ENCODE measurements around the gene ZBED1. TPM values are rescaled to one million over a fixed set of nuclear protein-coding genes. Genes with fewer than 3 reads are reported as not detected.
A peak's percentile ranks its signal among the peaks of the same experiment; 100 is the strongest.
"Not testable (repeated sequence)": the region's sequence is repeated elsewhere in the genome, so short reads cannot be mapped to it uniquely, and the experiment has no call there.

The ZBED1 gene
- total and polyA plus RNA-seq, 5 experiments from 2014 or later, result 25.6 to 43.4 (median 32.6) TPM

DNA sequence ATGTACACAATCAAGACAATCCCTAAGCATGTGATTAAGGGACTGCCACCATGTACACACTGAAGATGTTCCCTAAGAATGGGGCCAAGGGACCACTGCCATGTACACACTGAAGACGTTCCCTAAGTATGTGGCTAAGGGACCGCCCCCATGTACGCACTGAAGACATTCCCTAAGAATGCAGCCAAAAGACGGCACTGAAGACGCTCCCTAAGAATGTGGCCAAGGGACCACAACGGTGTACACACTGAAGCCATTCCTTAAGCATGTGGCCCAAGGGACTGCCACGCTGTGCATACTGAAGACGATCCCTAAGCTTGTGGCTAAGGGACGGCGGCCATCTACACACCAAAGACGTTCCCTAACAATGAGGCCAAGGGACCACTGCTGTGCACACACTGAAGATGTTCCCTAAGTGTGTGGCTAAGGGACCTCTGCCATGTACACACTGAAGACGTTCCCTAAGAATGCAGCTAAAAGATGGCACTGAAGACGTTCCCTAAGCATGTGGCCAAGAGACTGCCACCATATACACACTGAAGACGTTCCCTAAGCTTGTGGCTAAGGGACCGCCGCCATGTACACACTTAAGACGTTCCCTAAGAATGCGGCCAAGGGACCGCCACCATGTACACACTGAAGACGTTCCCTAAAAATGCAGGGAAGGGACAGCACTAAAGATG lies 26.4 kb downstream of the ZBED1 start:
- no peak overlapping the region for H3K4me3 Mint-ChIP-seq
- no peak for DNase-seq
- ATAC-seq, result no peak
- POLR2A ChIA-PET, result no interaction called here
- H3K9me3 Mint-ChIP-seq, result peaks cover 0 to 5% (median 0%) of the 10 kb centered on the region in 9 donors
- H3K27me3 Mint-ChIP-seq, result no peaks in the 10 kb centered on the region
- H3K36me3 Mint-ChIP-seq, result peaks cover 5 to 10% (median 6%) of the 10 kb centered on the region in 3 donors
- H3K27ac Mint-ChIP-seq, result no peak overlapping the region
- H3K4me1 Mint-ChIP-seq, result peaks cover 0 to 37% (median 29%) of the 10 kb centered on the region in 4 donors

DNA sequence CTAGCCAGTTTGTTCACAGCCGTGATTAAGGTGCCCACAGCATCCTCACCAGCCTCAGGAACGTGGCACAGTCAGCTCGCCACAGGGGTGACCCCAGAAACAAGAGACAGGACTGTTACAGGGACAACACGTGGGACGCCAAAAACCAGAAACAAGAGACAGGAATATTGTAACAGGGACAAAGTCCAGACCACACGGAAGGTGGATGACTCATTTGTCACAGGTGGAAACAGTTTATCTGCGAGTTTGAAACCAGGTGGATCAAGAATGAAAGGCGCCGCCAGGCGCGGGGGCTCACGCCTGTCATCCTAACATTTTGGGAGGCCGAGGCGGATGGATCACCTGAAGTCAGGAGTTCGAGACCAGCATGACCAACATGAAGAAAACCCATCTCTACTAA lies 27.7 kb downstream of the ZBED1 start:
- POLR2A ChIA-PET, H3K4me3 Mint-ChIP-seq, ATAC-seq: not testable (repeated sequence)

DNA sequence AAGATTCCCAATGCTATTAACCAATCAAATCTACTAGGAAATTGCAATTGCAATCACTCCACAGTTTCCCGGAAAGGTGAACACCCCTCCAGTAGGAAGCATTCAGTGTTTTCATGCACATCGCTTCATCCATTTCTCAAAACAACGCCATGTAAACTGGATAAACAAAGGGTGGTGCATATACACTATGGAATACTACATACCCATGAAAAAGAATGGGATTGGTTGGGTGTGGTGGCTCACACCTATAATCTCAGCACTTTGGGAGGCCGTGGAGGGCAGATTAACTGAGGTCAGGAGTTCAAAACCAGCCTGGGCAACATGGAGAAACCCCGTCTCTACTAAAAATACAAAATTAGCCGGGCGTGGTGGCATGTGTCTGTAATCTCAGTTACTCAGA lies 29.1 kb downstream of the ZBED1 start:
- no peak overlapping the region for H3K27ac Mint-ChIP-seq
- POLR2A ChIA-PET, result no interaction called here
- H3K36me3 Mint-ChIP-seq, result peaks cover 8% of the 10 kb centered on the region in 3 donors
- ATAC-seq (no peak), DNase-seq (no peak)
- no peaks in the 10 kb centered on the region for H3K27me3 Mint-ChIP-seq
- peaks cover 0 to 37% (median 32%) of the 10 kb centered on the region in 4 donors for H3K4me1 Mint-ChIP-seq
- H3K9me3 Mint-ChIP-seq, result peaks cover 0 to 5% (median 0%) of the 10 kb centered on the region in 9 donors
- H3K4me3 Mint-ChIP-seq, result no peak overlapping the region

More for the DNA sequence above, 27.7 kb downstream of the ZBED1 start:
- not testable (repeated sequence) for H3K36me3 Mint-ChIP-seq, H3K9me3 Mint-ChIP-seq, DNase-seq, H3K27me3 Mint-ChIP-seq
- Mint-ChIP-seq H3K27ac (peak overlapping the region in 1 of 10 donors; percentile 2), H3K4me1 (peaks cover 0 to 39% (median 30%) of the 10 kb centered on the region in 4 donors)

DNA sequence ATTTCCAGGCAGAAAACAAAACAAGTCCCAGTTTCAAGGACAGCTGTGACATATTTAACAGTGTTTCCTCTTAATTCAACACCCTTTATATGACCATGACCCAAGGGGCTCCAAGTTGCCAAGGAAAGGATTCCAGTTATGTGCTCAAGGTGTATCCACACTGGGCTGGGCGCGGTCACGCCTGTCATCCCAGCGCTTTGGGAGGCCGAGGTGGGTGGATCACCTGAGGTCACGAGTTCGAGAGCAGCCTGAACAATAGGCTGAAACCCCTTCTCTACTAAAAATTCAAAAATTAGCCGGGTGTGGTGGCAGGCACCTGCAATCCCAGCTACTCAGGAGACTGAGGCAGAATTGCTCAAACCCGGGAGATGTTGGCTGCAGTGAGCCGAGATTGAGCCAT lies 29.6 kb downstream of the ZBED1 start:
- DNase-seq, H3K4me3 Mint-ChIP-seq, ATAC-seq, H3K27me3 Mint-ChIP-seq, H3K36me3 Mint-ChIP-seq, H3K9me3 Mint-ChIP-seq, H3K27ac Mint-ChIP-seq, POLR2A ChIA-PET: not testable (repeated sequence)
- H3K4me1 Mint-ChIP-seq, result peaks cover 0 to 36% (median 30%) of the 10 kb centered on the region in 4 donors

- H3K4me1 Mint-ChIP-seq, result peaks cover 0 to 35% (median 26%) of the 10 kb centered on the region in 4 donors
- H3K27me3 Mint-ChIP-seq, ATAC-seq, H3K4me3 Mint-ChIP-seq, H3K27ac Mint-ChIP-seq, H3K36me3 Mint-ChIP-seq, DNase-seq, H3K9me3 Mint-ChIP-seq, POLR2A ChIA-PET: not testable (repeated sequence)
Measured at GRCh38 chrX:2469852-2470251, 30.9 kb downstream of the ZBED1 start.

- ATAC-seq, result no peak
- Mint-ChIP-seq H3K27me3 (no peaks in the 10 kb centered on the region), H3K4me1 (peaks cover 0 to 29% (median 22%) of the 10 kb centered on the region in 4 donors), H3K27ac (no peak overlapping the region), H3K36me3 (peaks cover 8% of the 10 kb centered on the region in 3 donors), H3K9me3 (peaks cover 0 to 5% (median 0%) of the 10 kb centered on the region in 9 donors), H3K4me3 (no peak overlapping the region)
- POLR2A ChIA-PET, result no interaction called here
- peak in 1 of 10 donors; percentile 38 for DNase-seq
Measured at GRCh38 chrX:2469196-2469685, 31.5 kb downstream of the ZBED1 start.

- Mint-ChIP-seq H3K4me3 (no peak overlapping the region), H3K27me3 (no peaks in the 10 kb centered on the region), H3K27ac (no peak overlapping the region), H3K4me1 (peaks cover 0 to 29% (median 24%) of the 10 kb centered on the region in 4 donors), H3K9me3 (peaks cover 0 to 5% (median 0%) of the 10 kb centered on the region in 9 donors), H3K36me3 (peaks cover 8% of the 10 kb centered on the region in 3 donors)
- no peak for ATAC-seq
- POLR2A ChIA-PET, result no interaction called here
- DNase-seq, result no peak
Measured at GRCh38 chrX:2468261-2469195, 32.2 kb downstream of the ZBED1 start.

- DNase-seq (no peak), ATAC-seq (no peak)
- H3K4me1 Mint-ChIP-seq, result peaks cover 0 to 37% (median 31%) of the 10 kb centered on the region in 4 donors
- peaks cover 5 to 8% (median 6%) of the 10 kb centered on the region in 3 donors for H3K36me3 Mint-ChIP-seq
- no peaks in the 10 kb centered on the region for H3K27me3 Mint-ChIP-seq
- peaks cover 0 to 5% (median 0%) of the 10 kb centered on the region in 9 donors for H3K9me3 Mint-ChIP-seq
- POLR2A ChIA-PET, result no interaction called here
- no peak overlapping the region for H3K4me3 Mint-ChIP-seq
- peak overlapping the region in 1 of 10 donors; percentile 41 for H3K27ac Mint-ChIP-seq
Measured at GRCh38 chrX:2466876-2467656, 33.7 kb downstream of the ZBED1 start.

DNA sequence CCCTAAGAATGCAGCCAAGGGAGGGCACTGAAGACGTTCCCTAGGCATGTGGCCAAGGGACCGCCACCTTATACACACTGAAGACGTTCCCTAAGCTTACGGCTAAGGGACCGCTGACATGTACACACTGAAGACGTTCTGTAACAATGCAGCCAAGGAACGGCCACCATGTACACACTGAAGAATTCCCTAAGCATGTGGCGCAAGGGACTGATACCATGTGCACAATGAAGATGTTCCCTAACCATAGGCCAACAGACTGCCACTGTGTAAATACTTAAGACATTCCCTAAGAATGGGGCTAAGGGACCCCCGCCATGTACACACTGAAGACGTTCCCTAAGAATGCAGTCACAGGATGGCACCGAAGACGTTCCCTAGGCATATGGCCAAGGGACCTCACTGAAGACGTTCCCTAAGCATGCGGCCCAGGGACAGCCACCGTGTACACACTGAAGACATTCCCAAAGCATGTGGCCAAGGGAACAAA lies 36.1 kb downstream of the ZBED1 start:
- Mint-ChIP-seq H3K27ac (no peak overlapping the region), H3K4me1 (peaks cover 8 to 39% (median 33%) of the 10 kb centered on the region in 4 donors), H3K4me3 (no peak overlapping the region), H3K27me3 (no peaks in the 10 kb centered on the region), H3K36me3 (peaks cover 0 to 11% (median 5%) of the 10 kb centered on the region in 3 donors), H3K9me3 (peaks cover 0 to under 1% (median 0%) of the 10 kb centered on the region in 9 donors)
- POLR2A ChIA-PET, result no interaction called here
- ATAC-seq, result no peak
- DNase-seq, result no peak

- DNase-seq, result peak in 1 of 10 donors; percentile 7
- Mint-ChIP-seq H3K4me1 (peaks cover 8 to 39% (median 33%) of the 10 kb centered on the region in 4 donors), H3K36me3 (peaks cover 0 to 11% (median 0%) of the 10 kb centered on the region in 3 donors), H3K4me3 (no peak overlapping the region), H3K27ac (peak overlapping the region in 1 of 10 donors; percentile 14), H3K9me3 (no peaks in the 10 kb centered on the region), H3K27me3 (no peaks in the 10 kb centered on the region)
- POLR2A ChIA-PET, result no interaction called here
- ATAC-seq, result no peak
Measured at GRCh38 chrX:2463973-2464676, 36.7 kb downstream of the ZBED1 start.

DNA sequence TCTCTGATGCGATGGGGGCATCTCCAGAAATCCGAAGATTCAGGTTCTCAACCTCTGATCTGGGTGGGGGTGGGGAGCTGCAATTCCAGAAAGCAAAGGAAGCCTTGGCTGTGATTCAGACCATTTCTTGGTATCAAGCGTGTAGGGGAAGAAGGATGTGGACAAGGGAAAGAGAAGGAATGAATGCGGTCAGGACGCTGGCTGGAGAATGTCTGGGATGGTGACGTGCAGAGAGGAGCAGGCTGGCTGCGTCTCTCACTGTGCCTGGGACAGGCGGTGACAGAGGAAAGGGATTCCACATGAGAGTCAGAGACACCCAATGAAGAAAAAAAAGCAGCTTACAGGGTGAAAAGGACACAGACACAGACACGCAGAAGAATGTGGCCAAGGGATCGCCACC lies 37.3 kb downstream of the ZBED1 start:
- POLR2A ChIA-PET, H3K27me3 Mint-ChIP-seq, H3K9me3 Mint-ChIP-seq, H3K4me3 Mint-ChIP-seq, ATAC-seq: not testable (repeated sequence)
- Mint-ChIP-seq H3K27ac (peak overlapping the region in 1 of 10 donors; percentile 14), H3K36me3 (peaks cover under 1 to 12% (median under 1%) of the 10 kb centered on the region in 3 donors), H3K4me1 (peaks cover 8 to 36% (median 29%) of the 10 kb centered on the region in 4 donors)
- DNase-seq, result peak in 1 of 10 donors; percentile 54
